MM.1S (cell line): ENCODE results near the gene STX8.

Experiments
- EZH2 ChIP-seq: fragments of 300-600 bp; sonication (generic); optimal IDR thresholded peaks from 2 replicates; pipeline ENCODE3; 2017; ENCODE audit warnings: low read depth, mild to moderate bottlenecking, antibody characterized with exemption, low read length, mixed read lengths
- TF ChIP-seq, protein P1 (sequence below): fragments of 300-600 bp; sonication (generic); IDR thresholded peaks from 2 replicates; pipeline ENCODE4 v1.5.1; 2016; ENCODE audit warnings: antibody characterized with exemption, low read length, mixed read lengths

DNA sequence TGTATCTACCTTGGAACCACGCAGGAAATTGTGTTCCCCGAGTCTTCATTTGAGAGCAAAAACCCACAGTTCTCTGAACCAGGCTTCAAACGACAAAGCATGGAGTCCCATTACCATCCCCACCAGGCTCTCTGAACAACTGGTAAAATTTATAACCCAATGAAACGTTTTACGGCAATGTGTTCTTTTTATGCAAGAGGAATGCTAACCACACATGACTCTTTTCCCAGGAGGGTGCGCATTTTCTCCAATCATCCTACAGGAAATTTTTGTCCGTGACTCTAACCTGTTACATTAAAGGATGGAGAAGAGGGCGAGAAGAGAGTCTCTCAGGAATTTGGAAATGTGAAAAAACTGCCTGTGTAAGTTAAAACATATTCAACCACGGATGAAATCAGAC is 17.8 kb downstream of the STX8 start:
- TF ChIP-seq EZH2: no peak
- TF ChIP-seq, protein P1, sequence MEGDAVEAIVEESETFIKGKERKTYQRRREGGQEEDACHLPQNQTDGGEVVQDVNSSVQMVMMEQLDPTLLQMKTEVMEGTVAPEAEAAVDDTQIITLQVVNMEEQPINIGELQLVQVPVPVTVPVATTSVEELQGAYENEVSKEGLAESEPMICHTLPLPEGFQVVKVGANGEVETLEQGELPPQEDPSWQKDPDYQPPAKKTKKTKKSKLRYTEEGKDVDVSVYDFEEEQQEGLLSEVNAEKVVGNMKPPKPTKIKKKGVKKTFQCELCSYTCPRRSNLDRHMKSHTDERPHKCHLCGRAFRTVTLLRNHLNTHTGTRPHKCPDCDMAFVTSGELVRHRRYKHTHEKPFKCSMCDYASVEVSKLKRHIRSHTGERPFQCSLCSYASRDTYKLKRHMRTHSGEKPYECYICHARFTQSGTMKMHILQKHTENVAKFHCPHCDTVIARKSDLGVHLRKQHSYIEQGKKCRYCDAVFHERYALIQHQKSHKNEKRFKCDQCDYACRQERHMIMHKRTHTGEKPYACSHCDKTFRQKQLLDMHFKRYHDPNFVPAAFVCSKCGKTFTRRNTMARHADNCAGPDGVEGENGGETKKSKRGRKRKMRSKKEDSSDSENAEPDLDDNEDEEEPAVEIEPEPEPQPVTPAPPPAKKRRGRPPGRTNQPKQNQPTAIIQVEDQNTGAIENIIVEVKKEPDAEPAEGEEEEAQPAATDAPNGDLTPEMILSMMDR: no peak
